ENCODE data around the gene RPS2. TPM values are rescaled to one million over a fixed set of nuclear protein-coding genes. Genes with fewer than 3 reads are reported as not detected.

Gene RPS2
- total RNA-seq, 1 experiment from 2014 or later, result 4,836 TPM

DNA sequence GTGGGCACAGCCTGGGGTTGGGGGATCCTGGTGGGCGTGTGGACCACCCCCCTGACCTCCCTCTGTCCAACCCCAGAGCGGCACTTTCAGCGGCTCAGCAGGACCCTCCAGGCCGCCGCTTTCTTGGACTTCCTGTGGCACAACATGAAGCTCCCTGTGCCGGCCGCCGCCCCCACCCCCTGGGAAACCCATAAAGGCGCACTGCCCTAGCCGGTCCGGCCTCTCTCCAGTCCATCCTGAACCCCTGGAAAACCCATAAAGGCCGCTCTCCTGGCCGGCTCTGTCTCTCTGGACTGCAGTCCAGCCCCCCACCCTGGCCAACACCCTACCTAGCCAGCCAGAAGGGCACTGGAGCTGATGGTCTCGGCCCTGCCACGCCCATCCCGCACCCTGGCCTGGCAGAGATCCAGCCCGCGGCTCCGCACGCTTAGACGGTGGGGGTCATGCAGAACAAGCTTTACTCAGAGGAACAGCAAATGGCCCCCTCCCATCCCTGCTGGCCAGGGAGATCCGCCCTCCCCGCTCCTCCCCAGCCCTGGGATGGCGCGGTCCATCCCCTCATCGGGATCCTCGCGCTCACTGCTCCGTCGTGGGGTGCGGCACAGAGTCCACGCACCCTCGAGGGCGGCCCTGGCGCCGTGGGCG is 14.0 kb upstream of the RPS2 start:
- Mint-ChIP-seq H3K27ac (ENCODE audit: low read depth, unreplicated experiment) (no peak overlapping the region), H3K36me3 (ENCODE audit: insufficient read depth, unreplicated experiment) (peaks cover 28% of the 10 kb centered on the region), H3K4me1 (ENCODE audit: insufficient read depth, unreplicated experiment) (peaks cover 6% of the 10 kb centered on the region), H3K9me3 (ENCODE audit: unreplicated experiment) (no peaks in the 10 kb centered on the region), H3K27me3 (ENCODE audit: insufficient read depth, unreplicated experiment) (no peaks in the 10 kb centered on the region), H3K4me3 (ENCODE audit: unreplicated experiment) (no peak overlapping the region)
- DNase-seq (ENCODE audit: unreplicated experiment), result no peak
- no TSS peak for BruUV-seq (replicated peaks)
- TF ChIP-seq CTCF (IDR thresholded peaks at IDR 0.05; ENCODE audit: unreplicated experiment), result no peak
- ChIA-PET POLR2A (interaction anchor here (0.5 to 6.2 kb wide), 8 partner anchors 10 to 176 kb away, joined by 3 to 56 read pairs (median 4); partner anchors contain the start of genes NDUFB10, RPS2 and TRAF7), CTCF (interaction anchor here (0.6 kb wide), 2 partner anchors 615 to 662 kb away, joined by 3 to 4 read pairs; no protein-coding TSS in a partner anchor)
- intact Hi-C loops (cut with micrococcal nuclease), result no loop called here

DNA sequence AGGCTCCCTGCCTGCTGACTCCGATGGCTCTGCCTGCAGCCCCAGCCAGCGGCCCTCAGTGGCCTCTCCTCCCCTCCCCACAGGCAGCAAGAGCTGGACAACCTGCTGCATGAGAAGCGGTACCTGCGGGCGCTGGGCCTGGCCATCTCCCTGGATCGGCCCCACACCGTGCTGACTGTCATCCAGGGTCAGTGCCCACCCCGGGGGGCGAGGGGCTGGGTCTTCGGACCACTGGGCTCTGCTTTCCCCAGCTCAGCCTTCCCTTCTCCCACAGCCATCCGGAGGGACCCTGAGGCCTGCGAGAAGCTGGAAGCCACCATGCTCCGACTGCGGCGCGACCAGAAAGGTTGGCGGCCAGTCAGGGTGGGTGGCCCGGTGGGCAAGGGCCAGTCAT is 13.2 kb upstream of the RPS2 start:
- Mint-ChIP-seq H3K9me3 (ENCODE audit: unreplicated experiment) (no peaks in the 10 kb centered on the region), H3K27ac (ENCODE audit: low read depth, unreplicated experiment) (no peak overlapping the region), H3K4me3 (ENCODE audit: unreplicated experiment) (no peak overlapping the region), H3K27me3 (ENCODE audit: insufficient read depth, unreplicated experiment) (no peaks in the 10 kb centered on the region), H3K36me3 (ENCODE audit: insufficient read depth, unreplicated experiment) (peaks cover 30% of the 10 kb centered on the region), H3K4me1 (ENCODE audit: insufficient read depth, unreplicated experiment) (peaks cover 3% of the 10 kb centered on the region)
- BruUV-seq (replicated peaks), result no TSS peak
- TF ChIP-seq CTCF (IDR thresholded peaks at IDR 0.05; ENCODE audit: unreplicated experiment), result no peak
- intact Hi-C loops (cut with micrococcal nuclease), result no loop called here
- CTCF ChIA-PET, result interaction anchor here (0.5 to 0.6 kb wide), 3 partner anchors 165 to 661 kb away, joined by 3 to 4 read pairs (median 3); no protein-coding TSS in a partner anchor
- no peak for DNase-seq (ENCODE audit: unreplicated experiment)
- POLR2A ChIA-PET, result interaction anchor here (0.6 to 6.2 kb wide), 5 partner anchors 11 to 177 kb away, joined by 3 to 56 read pairs (median 4); partner anchors contain the start of genes NDUFB10, RPS2 and TRAF7

DNA sequence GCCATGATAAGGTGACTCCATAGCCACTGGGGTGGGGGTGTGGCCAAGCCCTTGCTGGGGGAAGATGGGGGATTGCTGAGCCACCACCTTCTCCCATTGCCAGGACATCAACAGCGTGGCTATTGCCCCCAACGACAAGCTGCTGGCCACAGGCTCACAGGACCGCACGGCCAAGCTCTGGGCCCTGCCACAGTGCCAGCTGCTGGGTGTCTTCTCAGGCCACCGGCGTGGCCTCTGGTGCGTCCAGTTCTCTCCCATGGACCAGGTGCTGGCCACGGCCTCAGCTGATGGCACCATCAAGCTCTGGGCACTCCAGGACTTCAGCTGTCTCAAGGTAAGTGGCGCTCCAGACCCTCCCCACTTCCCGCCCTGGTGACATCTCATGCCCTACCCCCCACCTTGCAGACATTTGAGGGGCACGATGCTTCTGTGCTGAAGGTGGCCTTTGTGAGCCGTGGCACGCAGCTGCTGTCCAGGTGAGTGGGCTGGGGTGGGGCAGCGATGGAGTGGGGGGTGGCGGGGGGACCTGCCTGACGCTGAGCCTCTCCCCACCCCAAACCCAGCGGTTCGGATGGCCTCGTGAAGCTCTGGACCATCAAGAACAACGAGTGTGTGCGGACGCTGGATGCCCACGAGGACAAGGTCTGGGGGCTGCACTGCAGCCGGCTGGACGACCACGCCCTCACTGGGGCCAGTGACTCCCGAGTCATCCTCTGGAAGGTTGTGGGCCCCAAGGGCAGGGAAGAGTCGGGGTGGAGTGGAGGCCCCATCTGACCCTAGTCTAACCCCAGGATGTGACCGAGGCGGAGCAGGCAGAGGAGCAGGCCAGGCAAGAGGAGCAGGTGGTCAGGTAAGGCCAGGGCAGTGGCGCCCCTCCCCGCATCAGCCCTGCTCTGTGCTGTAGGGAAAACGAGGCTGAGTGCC is 12.6 kb upstream of the RPS2 start:
- Mint-ChIP-seq H3K9me3 (ENCODE audit: unreplicated experiment) (no peaks in the 10 kb centered on the region), H3K4me3 (ENCODE audit: unreplicated experiment) (no peak overlapping the region), H3K4me1 (ENCODE audit: insufficient read depth, unreplicated experiment) (peaks cover 6% of the 10 kb centered on the region), H3K27me3 (ENCODE audit: insufficient read depth, unreplicated experiment) (no peaks in the 10 kb centered on the region), H3K36me3 (ENCODE audit: insufficient read depth, unreplicated experiment) (peaks cover 30% of the 10 kb centered on the region), H3K27ac (ENCODE audit: low read depth, unreplicated experiment) (no peak overlapping the region)
- CTCF ChIA-PET, result interaction anchor here (0.5 kb wide), 1 partner anchor 165 kb away, joined by 3 read pairs; no protein-coding TSS in a partner anchor
- no peak for DNase-seq (ENCODE audit: unreplicated experiment)
- POLR2A ChIA-PET, result interaction anchor here (0.5 to 6.2 kb wide), 5 partner anchors 11 to 227 kb away, joined by 3 to 56 read pairs (median 3); partner anchors contain the start of genes RPS2 and TRAF7
- no peak for TF ChIP-seq CTCF (IDR thresholded peaks at IDR 0.05; ENCODE audit: unreplicated experiment)
- intact Hi-C loops (cut with micrococcal nuclease), result no loop called here
- BruUV-seq (replicated peaks), result no TSS peak

GRCh38 chr16:1976216-1976520 is 11.5 kb upstream of the RPS2 start:
- DNase-seq (ENCODE audit: unreplicated experiment), result no peak
- intact Hi-C loops (cut with micrococcal nuclease), result no loop called here
- BruUV-seq (replicated peaks), result no TSS peak
- Mint-ChIP-seq H3K9me3 (ENCODE audit: unreplicated experiment) (no peaks in the 10 kb centered on the region), H3K4me3 (ENCODE audit: unreplicated experiment) (no peak overlapping the region), H3K4me1 (ENCODE audit: insufficient read depth, unreplicated experiment) (peaks cover 12% of the 10 kb centered on the region), H3K27me3 (ENCODE audit: insufficient read depth, unreplicated experiment) (no peaks in the 10 kb centered on the region), H3K36me3 (ENCODE audit: insufficient read depth, unreplicated experiment) (peaks cover 30% of the 10 kb centered on the region), H3K27ac (ENCODE audit: low read depth, unreplicated experiment) (no peak overlapping the region)
- ChIA-PET POLR2A (interaction anchor here (1.2 kb wide), 1 partner anchor 179 kb away, joined by 3 read pairs; no protein-coding TSS in a partner anchor), CTCF (no interaction called here)
- no peak for TF ChIP-seq CTCF (IDR thresholded peaks at IDR 0.05; ENCODE audit: unreplicated experiment)

All from MCF 10A (cell line).